KOPT-K1 (cell line): ENCODE measurements around the gene LYRM2.

Experiments
- H3K27ac ChIP-seq: fragments of 200-600 bp; sonication (generic); 2 replicates; pipeline ENCODE4 v1.5.1; 2016; ENCODE audit warnings: antibody characterized with exemption, mild to moderate bottlenecking, low read depth, low read length; ENCODE audit not compliant: poor library complexity, severe bottlenecking
- H3K36me3 ChIP-seq: fragments of 200-600 bp; sonication (generic); 2 replicates; pipeline ENCODE4 v1.5.1; 2017; ENCODE audit warnings: antibody characterized with exemption, mild to moderate bottlenecking, low read length, moderate library complexity; ENCODE audit not compliant: insufficient read depth
- H3K9me3 ChIP-seq: fragments of 200-600 bp; sonication (generic); 2 replicates; pipeline ENCODE4 v1.5.1; 2017; ENCODE audit warnings: antibody characterized with exemption, low read length, mild to moderate bottlenecking; ENCODE audit not compliant: insufficient read depth, poor library complexity, severe bottlenecking

Gene LYRM2

GRCh38 chr6:89619567-89619966, 19.0 kb downstream of the LYRM2 start:
- H3K9me3 ChIP-seq = no peaks in the 10 kb centered on the region
- H3K27ac ChIP-seq = no peak overlapping the region
- no peaks in the 10 kb centered on the region for H3K36me3 ChIP-seq

DNA sequence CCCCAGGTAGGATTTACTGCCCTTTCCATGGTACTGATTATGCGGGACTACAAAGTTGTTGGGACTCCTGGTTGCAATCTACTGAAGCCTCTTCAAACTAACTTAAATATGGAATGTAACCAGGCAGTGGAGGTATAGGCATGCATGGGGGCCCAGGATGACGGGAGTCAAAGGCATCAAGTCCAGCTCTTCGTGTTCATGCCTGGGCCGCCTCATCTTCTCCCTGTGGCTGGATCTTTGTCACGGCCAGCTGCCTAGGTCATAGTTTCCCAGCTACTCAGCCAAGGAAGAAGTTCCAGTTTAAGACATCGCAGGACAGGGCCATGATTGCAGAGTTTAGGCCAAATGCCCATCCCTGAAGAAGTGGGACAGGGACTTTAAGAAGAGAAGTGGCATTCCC, 20.5 kb downstream of the LYRM2 start:
- no peaks in the 10 kb centered on the region for H3K9me3 ChIP-seq
- no peak overlapping the region for H3K27ac ChIP-seq
- H3K36me3 ChIP-seq = no peaks in the 10 kb centered on the region

GRCh38 chr6:89616531-89616930, 22.0 kb downstream of the LYRM2 start:
- Histone ChIP-seq H3K9me3 (no peaks in the 10 kb centered on the region), H3K36me3 (no peaks in the 10 kb centered on the region), H3K27ac (no peak overlapping the region)

DNA sequence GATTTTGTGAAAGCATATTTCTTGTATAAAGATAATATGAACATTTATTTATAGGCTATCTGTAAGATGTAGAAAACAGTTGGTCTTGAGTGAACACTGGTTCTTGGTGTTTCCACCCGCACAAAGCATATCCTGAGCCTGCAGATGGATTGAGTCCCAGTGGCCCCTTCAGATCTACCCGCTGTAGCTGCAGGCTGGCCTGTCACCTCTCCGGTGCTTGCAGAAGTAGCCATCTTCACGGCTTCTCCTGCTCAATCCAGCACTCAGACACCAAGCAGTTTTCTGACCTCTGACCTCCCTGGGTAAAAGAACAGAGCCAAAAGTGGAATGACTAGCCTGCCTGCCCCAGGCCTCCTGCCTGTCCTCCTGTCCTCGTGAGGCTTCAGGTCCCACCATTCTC, 22.7 kb downstream of the LYRM2 start:
- H3K9me3 ChIP-seq = no peaks in the 10 kb centered on the region
- no peak overlapping the region for H3K27ac ChIP-seq
- H3K36me3 ChIP-seq = no peaks in the 10 kb centered on the region

DNA sequence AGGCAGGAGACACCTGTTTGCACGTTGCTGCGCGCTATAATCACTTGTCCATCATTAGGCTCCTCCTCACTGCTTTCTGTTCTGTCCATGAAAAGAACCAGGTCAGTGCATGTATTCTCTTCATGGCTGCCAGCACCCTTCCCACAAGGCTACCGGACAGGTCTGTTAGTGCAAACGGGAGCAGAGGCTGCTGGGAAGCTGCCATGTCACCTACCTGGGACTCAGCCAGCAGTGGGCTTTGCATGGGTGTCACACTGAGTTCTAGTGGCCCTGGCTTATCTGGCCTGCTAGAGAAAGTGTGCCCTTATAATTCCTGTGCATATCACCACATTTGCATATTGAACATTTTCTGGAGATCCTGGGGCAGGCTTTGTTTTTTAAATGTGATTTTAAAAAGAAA, 24.8 kb downstream of the LYRM2 start:
- Histone ChIP-seq H3K27ac (no peak overlapping the region), H3K9me3 (no peaks in the 10 kb centered on the region), H3K36me3 (no peaks in the 10 kb centered on the region)

DNA sequence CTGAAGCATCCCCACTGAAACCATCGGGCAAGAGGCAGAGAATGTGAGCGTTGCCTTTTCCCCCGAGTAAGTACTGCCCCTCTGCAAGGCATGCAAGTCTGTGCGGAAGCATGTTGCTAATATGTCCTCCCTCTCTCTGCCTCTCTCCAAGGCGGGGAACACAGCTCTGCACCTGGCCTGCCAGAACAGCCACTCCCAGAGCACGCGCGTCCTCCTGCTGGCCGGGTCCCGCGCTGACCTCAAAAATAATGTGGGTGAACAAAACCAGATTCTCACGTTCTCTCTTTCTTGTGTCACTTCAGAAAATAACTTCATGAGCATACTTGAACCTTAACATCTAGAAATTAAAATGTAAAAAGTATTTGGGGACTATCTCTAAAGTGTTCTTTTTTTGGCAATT, 26.4 kb downstream of the LYRM2 start:
- no peak overlapping the region for H3K27ac ChIP-seq
- no peaks in the 10 kb centered on the region for H3K9me3 ChIP-seq
- H3K36me3 ChIP-seq = no peaks in the 10 kb centered on the region

GRCh38 chr6:89611666-89612065, 26.9 kb downstream of the LYRM2 start:
- no peak overlapping the region for H3K27ac ChIP-seq
- H3K36me3 ChIP-seq = no peaks in the 10 kb centered on the region
- H3K9me3 ChIP-seq = no peaks in the 10 kb centered on the region

DNA sequence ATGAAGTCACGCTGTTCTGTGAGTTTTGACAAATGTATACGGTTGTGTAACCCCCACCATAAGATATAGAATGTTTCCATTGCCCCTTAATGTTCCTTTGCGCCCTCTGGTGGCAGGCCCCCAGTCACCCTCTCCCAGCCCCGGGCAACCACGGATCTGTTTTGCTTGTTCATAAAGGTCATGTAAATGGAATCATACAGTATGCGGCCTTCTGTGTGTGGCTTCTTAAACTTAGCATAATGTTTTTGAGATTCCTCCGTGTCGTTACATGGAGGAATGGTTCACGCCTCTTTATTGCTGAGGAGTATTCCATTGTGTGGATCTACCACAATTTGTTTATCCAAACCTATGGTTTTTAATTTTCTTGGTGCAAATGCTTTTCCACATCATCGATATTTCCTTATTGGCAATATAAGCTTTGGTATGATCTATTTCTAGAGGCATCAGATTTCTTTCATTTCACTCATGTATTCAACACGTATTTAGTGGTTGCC, 28.4 kb downstream of the LYRM2 start:
- no peaks in the 10 kb centered on the region for H3K9me3 ChIP-seq
- H3K36me3 ChIP-seq = no peaks in the 10 kb centered on the region
- H3K27ac ChIP-seq = no peak overlapping the region

GRCh38 chr6:89605861-89606260, 32.7 kb downstream of the LYRM2 start:
- Histone ChIP-seq H3K9me3 (no peaks in the 10 kb centered on the region), H3K27ac (no peak overlapping the region), H3K36me3 (no peaks in the 10 kb centered on the region)

DNA sequence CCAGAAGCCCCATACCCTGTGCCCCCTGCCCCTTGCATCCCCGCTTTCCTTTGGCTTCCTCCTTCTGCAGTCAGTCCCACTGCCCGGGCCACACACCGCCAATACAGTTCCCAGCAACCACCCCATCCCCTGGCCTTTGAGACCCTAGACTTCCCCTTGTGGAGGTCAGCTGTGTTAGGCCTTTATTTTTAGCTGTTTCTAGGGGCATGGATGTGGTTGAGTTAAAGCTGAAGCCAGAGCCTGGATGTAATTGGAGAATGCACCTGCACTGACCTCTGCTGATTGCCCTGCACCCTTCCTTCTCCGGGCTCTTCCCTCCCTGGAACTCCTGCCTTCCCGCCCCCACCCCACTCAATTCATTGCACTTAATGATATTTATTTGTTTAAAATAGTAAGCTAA, 33.9 kb downstream of the LYRM2 start:
- Histone ChIP-seq H3K36me3 (no peaks in the 10 kb centered on the region), H3K9me3 (no peaks in the 10 kb centered on the region), H3K27ac (no peak overlapping the region)

DNA sequence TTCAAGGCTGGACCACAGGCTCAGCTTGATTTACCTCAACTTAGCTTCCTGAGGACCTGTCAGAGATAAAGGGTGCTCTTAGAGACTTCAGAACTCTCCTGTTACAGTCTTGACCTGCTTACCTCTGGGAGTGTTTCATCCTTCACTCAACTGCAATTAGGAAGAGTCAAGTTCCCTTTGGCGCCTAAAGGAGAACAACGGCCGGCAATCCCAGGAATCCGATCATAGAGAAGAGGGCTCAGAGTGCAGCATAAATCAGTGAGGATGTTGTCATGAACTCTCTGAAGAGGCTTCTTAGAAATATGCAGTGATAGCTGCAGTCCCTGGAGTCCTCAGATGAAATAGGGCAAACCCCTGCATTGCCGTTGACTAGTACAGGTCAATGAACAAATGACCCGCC, 36.4 kb downstream of the LYRM2 start:
- Histone ChIP-seq H3K36me3 (no peaks in the 10 kb centered on the region), H3K27ac (no peak overlapping the region), H3K9me3 (no peaks in the 10 kb centered on the region)

DNA sequence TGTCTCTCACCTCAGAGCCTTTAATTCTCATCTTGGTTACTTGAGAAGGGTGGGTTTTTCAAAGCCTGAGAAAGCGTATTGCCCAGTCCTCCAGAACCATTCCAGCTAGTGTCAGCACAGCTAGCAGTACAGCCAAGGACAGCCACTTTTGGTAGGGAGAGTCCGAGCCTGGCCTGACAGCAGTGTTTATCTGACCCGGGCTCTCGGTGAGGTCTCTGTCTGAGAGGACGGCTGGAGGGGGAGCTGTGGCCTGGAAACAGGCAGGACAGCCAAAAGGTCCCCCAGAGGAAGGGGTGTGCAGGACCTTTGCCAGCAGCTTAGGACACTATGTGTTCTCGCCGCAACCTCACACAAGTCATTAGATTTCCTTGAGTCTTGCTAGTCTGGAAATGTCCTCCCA, 38.8 kb downstream of the LYRM2 start:
- H3K9me3 ChIP-seq = no peaks in the 10 kb centered on the region
- H3K36me3 ChIP-seq = no peaks in the 10 kb centered on the region
- H3K27ac ChIP-seq = no peak overlapping the region

DNA sequence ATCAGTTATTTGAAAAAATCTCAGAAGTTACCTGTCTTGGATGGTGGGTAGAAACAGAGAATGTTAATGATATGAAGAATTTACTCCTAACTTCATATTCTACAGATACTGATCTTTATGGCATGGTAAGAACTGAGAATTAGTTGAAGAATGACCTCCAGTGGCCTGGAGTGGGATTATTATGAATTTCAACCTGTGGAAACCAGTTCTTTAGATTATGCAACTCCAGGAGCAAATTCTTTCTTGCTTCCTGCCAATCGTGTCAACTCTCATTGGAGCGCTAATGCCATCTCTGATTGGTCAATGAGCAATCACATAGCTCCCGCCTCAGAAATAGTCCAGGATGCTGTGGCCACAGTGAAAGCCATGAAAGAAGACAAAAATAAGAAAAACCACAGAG, 40.6 kb downstream of the LYRM2 start:
- Histone ChIP-seq H3K27ac (no peak overlapping the region), H3K36me3 (no peaks in the 10 kb centered on the region), H3K9me3 (no peaks in the 10 kb centered on the region)

DNA sequence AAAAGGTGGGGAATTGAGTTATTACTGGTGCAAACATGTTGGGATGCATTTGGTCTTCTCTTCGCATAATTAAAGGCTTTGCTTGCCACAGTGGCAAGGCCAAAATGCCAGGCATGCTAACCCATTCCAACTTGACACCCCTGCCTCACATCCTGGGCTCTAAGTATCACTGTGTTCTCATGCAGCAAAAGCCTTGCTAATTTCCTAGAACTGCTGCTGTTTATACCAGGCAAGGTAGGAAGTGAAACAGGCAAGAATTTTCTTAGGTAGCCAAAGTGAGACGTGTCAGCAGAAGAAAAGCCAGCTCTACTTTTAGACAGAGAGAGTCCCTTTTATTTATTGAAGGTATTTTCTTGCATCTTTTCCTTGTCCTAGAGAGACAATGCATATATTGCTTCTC, 41.2 kb downstream of the LYRM2 start:
- no peaks in the 10 kb centered on the region for H3K9me3 ChIP-seq
- H3K36me3 ChIP-seq = no peaks in the 10 kb centered on the region
- no peak overlapping the region for H3K27ac ChIP-seq

- H3K27ac ChIP-seq = no peak overlapping the region
Measured at GRCh38 chr6:89596484-89596883, 42.1 kb downstream of the LYRM2 start.

DNA sequence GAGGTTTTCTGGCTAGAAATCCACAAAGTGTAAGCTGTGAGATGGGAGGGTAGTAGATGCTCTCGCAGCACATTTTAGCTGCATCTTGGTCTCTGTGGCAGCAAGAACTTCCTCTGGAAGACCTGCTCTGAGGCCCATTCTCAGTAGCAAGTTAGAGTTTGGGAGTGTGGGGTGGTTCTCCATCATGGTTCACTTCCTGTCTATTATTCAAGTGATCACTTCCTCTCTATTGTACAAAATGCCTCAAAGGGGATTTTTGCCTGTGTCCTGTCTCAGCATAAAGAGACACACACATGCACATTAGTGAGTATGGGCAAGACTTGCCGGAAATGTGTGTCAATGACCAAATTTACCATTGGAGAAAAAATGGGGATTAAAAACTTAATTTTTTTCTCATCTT, 42.5 kb downstream of the LYRM2 start:
- H3K36me3 ChIP-seq = no peaks in the 10 kb centered on the region
- no peak overlapping the region for H3K27ac ChIP-seq
- H3K9me3 ChIP-seq = no peaks in the 10 kb centered on the region

More at GRCh38 chr6:89596484-89596883, 42.1 kb downstream of the LYRM2 start:
- no peaks in the 10 kb centered on the region for H3K36me3 ChIP-seq
- no peaks in the 10 kb centered on the region for H3K9me3 ChIP-seq

- H3K27ac ChIP-seq = no peak overlapping the region
- H3K9me3 ChIP-seq = no peaks in the 10 kb centered on the region
- H3K36me3 ChIP-seq = no peaks in the 10 kb centered on the region
Measured at GRCh38 chr6:89591745-89592144, 46.8 kb downstream of the LYRM2 start.
